ENCODE data around the gene IL21R.
"Not testable (repeated sequence)": the region's sequence is repeated elsewhere in the genome, so short reads cannot be mapped to it uniquely, and the experiment has no call there.

The IL21R gene

GRCh38 chr16:27374804-27375425 is 27.1 kb upstream of the IL21R start:
- DNase-seq (ENCODE audit: low read depth in 2 of 2) = peak in 1 of 2 experiments; percentile 65

- no peak for DNase-seq (ENCODE audit: low read depth in 2 of 2)
Measured at GRCh38 chr16:27377666-27378485, 24.1 kb upstream of the IL21R start.

- DNase-seq (ENCODE audit: low read depth in 2 of 2) = no peak
Measured at GRCh38 chr16:27378871-27379481, 23.0 kb upstream of the IL21R start.

- DNase-seq (ENCODE audit: low read depth in 2 of 2) = no peak
Measured at GRCh38 chr16:27379919-27380318, 22.1 kb upstream of the IL21R start.

- no peak for DNase-seq (ENCODE audit: low read depth in 2 of 2)
Measured at GRCh38 chr16:27381236-27381635, 20.7 kb upstream of the IL21R start.

GRCh38 chr16:27381974-27382855 is 19.8 kb upstream of the IL21R start:
- no peak for DNase-seq (ENCODE audit: low read depth in 2 of 2)

GRCh38 chr16:27383556-27384243 is 18.3 kb upstream of the IL21R start:
- DNase-seq (ENCODE audit: low read depth in 2 of 2) = no peak

GRCh38 chr16:27384425-27384824 is 17.5 kb upstream of the IL21R start:
- DNase-seq (ENCODE audit: low read depth in 2 of 2) = no peak

GRCh38 chr16:27385398-27385797 is 16.6 kb upstream of the IL21R start:
- DNase-seq (ENCODE audit: low read depth in 2 of 2) = no peak

GRCh38 chr16:27386674-27387073 is 15.3 kb upstream of the IL21R start:
- no peak for DNase-seq (ENCODE audit: low read depth in 2 of 2)

GRCh38 chr16:27387724-27388123 is 14.2 kb upstream of the IL21R start:
- DNase-seq (ENCODE audit: low read depth in 2 of 2) = no peak

GRCh38 chr16:27389272-27389961 is 12.6 kb upstream of the IL21R start:
- DNase-seq (ENCODE audit: low read depth in 2 of 2) = no peak

- no peak for DNase-seq (ENCODE audit: low read depth in 2 of 2)
Measured at GRCh38 chr16:27390151-27390550, 11.8 kb upstream of the IL21R start.

GRCh38 chr16:27392671-27393070 is 9.3 kb upstream of the IL21R start:
- DNase-seq (ENCODE audit: low read depth in 2 of 2) = no peak

GRCh38 chr16:27394516-27394915 is 7.5 kb upstream of the IL21R start:
- no peak for DNase-seq (ENCODE audit: low read depth in 2 of 2)

GRCh38 chr16:27398341-27398893 is 3.6 kb upstream of the IL21R start:
- not testable (repeated sequence) for DNase-seq (ENCODE audit: low read depth in 2 of 2)

- no peak for DNase-seq (ENCODE audit: low read depth in 2 of 2)
Measured at GRCh38 chr16:27398894-27399853, 2.8 kb upstream of the IL21R start.

- no peak for DNase-seq (ENCODE audit: low read depth in 2 of 2)
Measured at GRCh38 chr16:27399969-27400368, 2.0 kb upstream of the IL21R start.
